ENCODE results near the gene DNAJC11. TPM values are rescaled to one million over a fixed set of nuclear protein-coding genes. Genes with fewer than 3 reads are reported as not detected.

DNAJC11 gene
- total RNA-seq, 1 experiment from 2014 or later: 61.0 TPM

- BruUV-seq (replicated peaks): no TSS peak
- no peaks in the 10 kb centered on the region for H3K27me3 Mint-ChIP-seq (ENCODE audit: insufficient read depth, unreplicated experiment)
- no peaks in the 10 kb centered on the region for H3K4me1 Mint-ChIP-seq (ENCODE audit: low read depth, unreplicated experiment)
- Histone ChIP-seq H3K4me1 (no peaks in the 10 kb centered on the region), H3K36me3 (ENCODE audit: control insufficient read depth, insufficient read depth, low read length) (no peaks in the 10 kb centered on the region; the same call in 1 of the 2 replicates), H3K9me3 (no peaks in the 10 kb centered on the region), H3K4me3 (ENCODE audit: low read depth, low read length) (no peak overlapping the region), H3K27me3 (replicated peaks; ENCODE audit: control insufficient read depth, insufficient read depth, low read length) (no peaks in the 10 kb centered on the region)
- POLR2A ChIA-PET: no interaction called here
- H3K4me3 Mint-ChIP-seq (ENCODE audit: unreplicated experiment): no peak overlapping the region
- no peak for DNase-seq
- CTCF ChIA-PET: no interaction called here
- intact Hi-C loops (cut with micrococcal nuclease; ENCODE audit: unreplicated experiment): no loop called here
- no peaks in the 10 kb centered on the region for H3K9me3 Mint-ChIP-seq (ENCODE audit: unreplicated experiment)
- H3K36me3 Mint-ChIP-seq (ENCODE audit: insufficient read depth, unreplicated experiment): peaks cover 7% of the 10 kb centered on the region
- TF ChIP-seq, protein P1, sequence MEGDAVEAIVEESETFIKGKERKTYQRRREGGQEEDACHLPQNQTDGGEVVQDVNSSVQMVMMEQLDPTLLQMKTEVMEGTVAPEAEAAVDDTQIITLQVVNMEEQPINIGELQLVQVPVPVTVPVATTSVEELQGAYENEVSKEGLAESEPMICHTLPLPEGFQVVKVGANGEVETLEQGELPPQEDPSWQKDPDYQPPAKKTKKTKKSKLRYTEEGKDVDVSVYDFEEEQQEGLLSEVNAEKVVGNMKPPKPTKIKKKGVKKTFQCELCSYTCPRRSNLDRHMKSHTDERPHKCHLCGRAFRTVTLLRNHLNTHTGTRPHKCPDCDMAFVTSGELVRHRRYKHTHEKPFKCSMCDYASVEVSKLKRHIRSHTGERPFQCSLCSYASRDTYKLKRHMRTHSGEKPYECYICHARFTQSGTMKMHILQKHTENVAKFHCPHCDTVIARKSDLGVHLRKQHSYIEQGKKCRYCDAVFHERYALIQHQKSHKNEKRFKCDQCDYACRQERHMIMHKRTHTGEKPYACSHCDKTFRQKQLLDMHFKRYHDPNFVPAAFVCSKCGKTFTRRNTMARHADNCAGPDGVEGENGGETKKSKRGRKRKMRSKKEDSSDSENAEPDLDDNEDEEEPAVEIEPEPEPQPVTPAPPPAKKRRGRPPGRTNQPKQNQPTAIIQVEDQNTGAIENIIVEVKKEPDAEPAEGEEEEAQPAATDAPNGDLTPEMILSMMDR (IDR thresholded peaks at IDR 0.05; ENCODE audit: insufficient read depth in 1 of 2, low read depth in 1 of 2, low read length in 1 of 2, severe bottlenecking in 1 of 2, unreplicated experiment in 1 of 2): no peak
- no peak overlapping the region for H3K27ac Mint-ChIP-seq (ENCODE audit: unreplicated experiment)
Observed at GRCh38 chr1:6690186-6690585, 11.4 kb downstream of the DNAJC11 start.

DNA sequence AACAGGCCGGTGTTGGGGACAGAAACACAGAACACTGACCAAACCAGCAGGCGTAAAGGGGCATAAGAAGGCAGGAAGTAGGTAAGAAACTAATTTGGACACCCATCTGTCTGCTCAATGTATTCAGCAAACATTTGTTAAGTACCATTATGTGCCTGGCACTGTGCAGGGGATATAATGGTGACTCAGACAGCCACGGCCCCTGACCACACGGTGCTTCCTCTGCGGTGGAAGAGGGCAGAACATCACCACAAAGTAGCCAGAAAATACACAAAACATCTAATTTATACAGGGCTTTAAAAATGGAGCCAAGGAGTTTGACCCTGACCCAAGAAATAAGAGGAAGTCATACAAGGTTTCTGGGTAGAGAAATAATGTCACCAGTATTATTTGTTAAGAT lies 12.9 kb downstream of the DNAJC11 start:
- no peak for DNase-seq
- no peaks in the 10 kb centered on the region for H3K36me3 Mint-ChIP-seq (ENCODE audit: insufficient read depth, unreplicated experiment)
- TF ChIP-seq, protein P1 (IDR thresholded peaks at IDR 0.05; ENCODE audit: insufficient read depth in 1 of 2, low read depth in 1 of 2, low read length in 1 of 2, severe bottlenecking in 1 of 2, unreplicated experiment in 1 of 2): no peak
- Histone ChIP-seq H3K36me3 (ENCODE audit: control insufficient read depth, insufficient read depth, low read length) (no peaks in the 10 kb centered on the region; the same call in 1 of the 2 replicates), H3K27me3 (replicated peaks; ENCODE audit: control insufficient read depth, insufficient read depth, low read length) (no peaks in the 10 kb centered on the region), H3K9me3 (no peaks in the 10 kb centered on the region), H3K4me3 (ENCODE audit: low read depth, low read length) (no peak overlapping the region), H3K4me1 (no peaks in the 10 kb centered on the region)
- intact Hi-C loops (cut with micrococcal nuclease; ENCODE audit: unreplicated experiment): no loop called here
- no peak overlapping the region for H3K4me3 Mint-ChIP-seq (ENCODE audit: unreplicated experiment)
- CTCF ChIA-PET: no interaction called here
- BruUV-seq (replicated peaks): no TSS peak
- no peaks in the 10 kb centered on the region for H3K4me1 Mint-ChIP-seq (ENCODE audit: low read depth, unreplicated experiment)
- H3K27me3 Mint-ChIP-seq (ENCODE audit: insufficient read depth, unreplicated experiment): no peaks in the 10 kb centered on the region
- POLR2A ChIA-PET: no interaction called here
- H3K9me3 Mint-ChIP-seq (ENCODE audit: unreplicated experiment): no peaks in the 10 kb centered on the region
- no peak overlapping the region for H3K27ac Mint-ChIP-seq (ENCODE audit: unreplicated experiment)

- Mint-ChIP-seq H3K36me3 (ENCODE audit: insufficient read depth, unreplicated experiment) (no peaks in the 10 kb centered on the region), H3K4me3 (ENCODE audit: unreplicated experiment) (no peak overlapping the region), H3K27ac (ENCODE audit: unreplicated experiment) (no peak overlapping the region), H3K4me1 (ENCODE audit: low read depth, unreplicated experiment) (no peaks in the 10 kb centered on the region), H3K9me3 (ENCODE audit: unreplicated experiment) (no peaks in the 10 kb centered on the region), H3K27me3 (ENCODE audit: insufficient read depth, unreplicated experiment) (no peaks in the 10 kb centered on the region)
- no peak for DNase-seq
- no peak overlapping the region for H3K4me3 ChIP-seq (ENCODE audit: low read depth, low read length)
- H3K4me1 ChIP-seq: no peaks in the 10 kb centered on the region
- no TSS peak for BruUV-seq (replicated peaks)
- ChIA-PET CTCF (no interaction called here), POLR2A (no interaction called here)
- H3K27me3 ChIP-seq (replicated peaks; ENCODE audit: control insufficient read depth, insufficient read depth, low read length): no peaks in the 10 kb centered on the region
- intact Hi-C loops (cut with micrococcal nuclease; ENCODE audit: unreplicated experiment): no loop called here
- H3K36me3 ChIP-seq (ENCODE audit: control insufficient read depth, insufficient read depth, low read length): no peaks in the 10 kb centered on the region; the same call in 1 of the 2 replicates
- TF ChIP-seq, protein P1 (IDR thresholded peaks at IDR 0.05; ENCODE audit: insufficient read depth in 1 of 2, low read depth in 1 of 2, low read length in 1 of 2, severe bottlenecking in 1 of 2, unreplicated experiment in 1 of 2): no peak
- no peaks in the 10 kb centered on the region for H3K9me3 ChIP-seq
Observed at GRCh38 chr1:6688001-6688400, 13.6 kb downstream of the DNAJC11 start.
